Sigmoid colon (tissue), 4 donors: ENCODE results near the gene LAD1.

ENCODE experiments used
- CTCF ChIP-seq, 4 experiments: fragments of 450-650 bp in 3 of 4; fragments of 200-600 bp in 1 of 4; IDR thresholded peaks; one replicate each; pipeline ENCODE4 v1.5.1; 2016 to 2019; ENCODE audit warnings: antibody characterized with exemption in 4 of 4, mild to moderate bottlenecking in 3 of 4, moderate library complexity in 2 of 4
- POLR2AphosphoS5 ChIP-seq, 4 donors: sonication (generic); formaldehyde crosslinking; IDR thresholded peaks; one replicate each; pipeline ENCODE4 v1.6.1; 2017; ENCODE audit warnings: antibody characterized with exemption in 4 of 4

- no peak for TF ChIP-seq CTCF (IDR thresholded peaks at IDR 0.05)
- no peak for TF ChIP-seq POLR2AphosphoS5 (IDR thresholded peaks at IDR 0.05)
These were observed 10.1 kb downstream of the LAD1 start for GRCh38 chr1:201389051-201389450.
